ENCODE results near the gene GALP. TPM values are rescaled to one million over a fixed set of nuclear protein-coding genes. Genes with fewer than 3 reads are reported as not detected.

GALP gene
- total RNA-seq, 3 donors from 2014 or later (not counting 1 experiment from before 2014, with no cell fraction given) = not detected

DNA sequence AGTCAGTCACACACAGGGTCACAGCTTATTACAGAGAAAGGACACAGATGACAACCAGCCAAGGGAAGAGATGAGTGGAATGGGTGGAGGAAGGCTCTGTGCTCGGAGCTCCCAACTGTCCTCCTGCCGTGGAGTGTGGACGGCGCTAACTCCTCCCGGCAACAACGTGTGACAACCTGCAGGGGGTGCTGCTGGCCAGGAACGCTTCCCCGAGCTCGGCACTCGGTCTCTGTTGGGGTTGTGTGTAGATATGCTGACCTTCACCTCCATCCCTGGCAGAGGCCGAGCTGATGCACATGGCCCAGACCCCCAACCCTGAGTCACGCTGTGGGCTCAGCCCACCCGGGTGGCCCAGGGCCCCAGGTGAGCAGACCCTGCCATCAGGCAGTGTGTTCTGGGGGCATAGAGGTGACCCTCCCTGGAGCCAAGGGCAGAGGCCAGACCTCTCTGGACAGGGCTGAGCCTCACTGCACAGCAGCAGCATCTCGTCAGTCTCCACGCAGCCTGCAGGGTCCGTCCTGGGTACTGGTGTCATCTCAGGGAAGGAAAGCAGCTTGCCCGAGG is 20.6 kb upstream of the GALP start:
- intact Hi-C loops (cut with micrococcal nuclease) = no loop called here
- Mint-ChIP-seq H3K9me3 (no peaks in the 10 kb centered on the region), H3K4me3 (no peak overlapping the region), H3K4me1 (peaks cover 0 to 15% of the 10 kb centered on the region in 2 donors), H3K27ac (no peak overlapping the region), H3K36me3 (no peaks in the 10 kb centered on the region), H3K27me3 (ENCODE audit: low read depth in 2 of 2) (no peaks in the 10 kb centered on the region)
- 92% methylated on average over 17 of the region's 17 CpGs for WGBS (ENCODE audit: insufficient coverage)
- TF ChIP-seq CTCF (IDR thresholded peaks at IDR 0.05) = no peak
- H3K27me3 ChIP-seq (ENCODE audit: control insufficient read depth, insufficient read depth, low read length) = no peaks in the 10 kb centered on the region
- ATAC-seq (peak in 1 of 3 donors; percentile 44), DNase-seq (peak in 1 of 2 donors; percentile 27)
- peaks cover 6% of the 10 kb centered on the region for H3K36me3 ChIP-seq (ENCODE audit: control insufficient read depth, insufficient read depth, low read length)
- no peaks in the 10 kb centered on the region for H3K9me3 ChIP-seq (ENCODE audit: control insufficient read depth, insufficient read depth, low read length)
- H3K4me1 ChIP-seq (ENCODE audit: control insufficient read depth, insufficient read depth, low read length) = no peaks in the 10 kb centered on the region
- no peak overlapping the region for H3K4me3 ChIP-seq (ENCODE audit: low read length)
- H3K27ac ChIP-seq (ENCODE audit: low read length) = no peak overlapping the region

- no peak overlapping the region for H3K27ac Mint-ChIP-seq
- H3K27me3 Mint-ChIP-seq (ENCODE audit: low read depth in 2 of 2) = no peaks in the 10 kb centered on the region
- no peaks in the 10 kb centered on the region for H3K9me3 Mint-ChIP-seq
- H3K36me3 Mint-ChIP-seq = no peaks in the 10 kb centered on the region
- Histone ChIP-seq H3K27ac (ENCODE audit: low read length) (no peak overlapping the region), H3K36me3 (ENCODE audit: control insufficient read depth, insufficient read depth, low read length) (peaks cover 7% of the 10 kb centered on the region), H3K27me3 (ENCODE audit: control insufficient read depth, insufficient read depth, low read length) (no peaks in the 10 kb centered on the region), H3K4me3 (ENCODE audit: low read length) (no peak overlapping the region), H3K9me3 (ENCODE audit: control insufficient read depth, insufficient read depth, low read length) (no peaks in the 10 kb centered on the region), H3K4me1 (ENCODE audit: control insufficient read depth, insufficient read depth, low read length) (no peaks in the 10 kb centered on the region)
- intact Hi-C loops (cut with micrococcal nuclease) = no loop called here
- peaks cover 0 to 18% of the 10 kb centered on the region in 2 donors for H3K4me1 Mint-ChIP-seq
- no peak overlapping the region for H3K4me3 Mint-ChIP-seq
- ATAC-seq = no peak
- TF ChIP-seq CTCF (IDR thresholded peaks at IDR 0.05) = no peak
- WGBS (ENCODE audit: insufficient coverage) = 93% methylated on average over 11 of the region's 11 CpGs
- DNase-seq = no peak
Observed at GRCh38 chr19:56156768-56157167, 19.0 kb upstream of the GALP start.

DNA sequence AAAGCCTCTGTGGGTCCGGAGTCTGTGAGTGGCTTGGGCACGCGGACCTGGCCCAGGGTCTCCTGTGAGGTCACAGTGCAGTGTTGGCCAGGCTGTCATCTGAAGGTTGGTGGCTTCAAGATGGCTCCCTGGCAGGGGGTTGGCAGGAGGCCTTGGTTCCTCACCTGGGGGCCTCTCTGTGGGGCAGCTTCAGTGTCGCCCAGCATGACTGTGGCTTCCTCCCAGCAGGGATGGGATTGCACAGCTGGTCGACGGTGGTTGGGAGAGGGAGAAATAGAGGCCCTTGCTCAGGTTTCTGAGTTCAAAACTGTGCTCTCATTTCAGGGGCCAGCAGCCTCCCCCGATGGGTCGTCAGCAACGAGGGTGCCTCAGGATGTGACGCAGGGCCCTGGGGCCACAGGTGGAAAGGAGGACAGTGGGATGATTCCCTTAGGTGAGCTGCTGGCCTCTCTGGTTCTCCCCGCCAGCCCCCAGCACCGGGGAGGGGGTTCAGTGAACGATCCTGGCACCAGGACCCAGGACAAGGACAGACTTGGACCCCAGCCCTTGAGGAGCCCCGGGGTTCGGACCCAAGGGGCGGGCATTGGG is 17.5 kb upstream of the GALP start:
- ATAC-seq = no peak
- no peaks in the 10 kb centered on the region for H3K27me3 Mint-ChIP-seq (ENCODE audit: low read depth in 2 of 2)
- no peak overlapping the region for H3K4me3 Mint-ChIP-seq
- WGBS (ENCODE audit: insufficient coverage) = 88% methylated on average over 16 of the region's 16 CpGs
- TF ChIP-seq CTCF (IDR thresholded peaks at IDR 0.05) = no peak
- H3K36me3 Mint-ChIP-seq = no peaks in the 10 kb centered on the region
- Histone ChIP-seq H3K4me3 (ENCODE audit: low read length) (no peak overlapping the region), H3K27me3 (ENCODE audit: control insufficient read depth, insufficient read depth, low read length) (no peaks in the 10 kb centered on the region), H3K27ac (ENCODE audit: low read length) (no peak overlapping the region), H3K9me3 (ENCODE audit: control insufficient read depth, insufficient read depth, low read length) (no peaks in the 10 kb centered on the region), H3K36me3 (ENCODE audit: control insufficient read depth, insufficient read depth, low read length) (peaks cover 7% of the 10 kb centered on the region), H3K4me1 (ENCODE audit: control insufficient read depth, insufficient read depth, low read length) (no peaks in the 10 kb centered on the region)
- DNase-seq = no peak
- intact Hi-C loops (cut with micrococcal nuclease) = no loop called here
- H3K4me1 Mint-ChIP-seq = peaks cover 0 to 17% of the 10 kb centered on the region in 2 donors
- H3K9me3 Mint-ChIP-seq = no peaks in the 10 kb centered on the region
- H3K27ac Mint-ChIP-seq = no peak overlapping the region

Data from natural killer cell (primary cell).